Measurements from ENCODE around the gene SLC39A7.

SLC39A7 gene

DNA sequence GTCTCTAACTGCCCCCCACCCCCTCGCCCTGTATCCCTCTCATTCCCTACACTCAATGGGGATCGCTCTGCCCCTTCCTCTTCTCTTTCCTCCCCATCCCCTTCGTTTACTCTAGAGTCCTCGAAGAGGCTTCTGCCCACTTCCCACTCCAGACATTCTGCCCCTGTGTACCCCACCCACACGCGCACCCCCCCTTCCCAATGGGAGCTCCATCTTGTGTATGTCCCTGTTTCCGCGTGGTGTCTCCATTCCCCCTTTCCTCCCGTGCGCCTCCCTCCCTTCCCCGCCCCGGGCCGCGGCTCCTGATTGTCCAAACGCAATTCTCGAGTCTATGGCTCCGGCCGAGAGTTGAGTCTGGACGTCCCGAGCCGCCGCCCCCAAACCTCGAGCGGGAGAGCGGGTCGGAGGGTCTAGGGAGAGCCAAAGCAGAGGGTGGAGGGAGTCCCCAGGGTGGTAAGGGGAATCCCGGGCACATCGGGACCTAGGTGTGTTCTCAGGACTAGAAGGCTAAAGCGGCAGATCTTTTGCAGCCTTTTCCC lies 7.0 kb downstream of the SLC39A7 start:
- peak overlapping the region; percentile 89 for H3K4me3 ChIP-seq (ENCODE audit: low read depth, low read length)
- no peak for TF ChIP-seq MYC (IDR thresholded peaks at IDR 0.05; ENCODE audit: low read depth, low read length)
- TF ChIP-seq, protein P1, sequence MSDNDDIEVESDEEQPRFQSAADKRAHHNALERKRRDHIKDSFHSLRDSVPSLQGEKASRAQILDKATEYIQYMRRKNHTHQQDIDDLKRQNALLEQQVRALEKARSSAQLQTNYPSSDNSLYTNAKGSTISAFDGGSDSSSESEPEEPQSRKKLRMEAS (IDR thresholded peaks at IDR 0.05; ENCODE audit: low read depth, low read length): no peak
- TF ChIP-seq, protein P2, sequence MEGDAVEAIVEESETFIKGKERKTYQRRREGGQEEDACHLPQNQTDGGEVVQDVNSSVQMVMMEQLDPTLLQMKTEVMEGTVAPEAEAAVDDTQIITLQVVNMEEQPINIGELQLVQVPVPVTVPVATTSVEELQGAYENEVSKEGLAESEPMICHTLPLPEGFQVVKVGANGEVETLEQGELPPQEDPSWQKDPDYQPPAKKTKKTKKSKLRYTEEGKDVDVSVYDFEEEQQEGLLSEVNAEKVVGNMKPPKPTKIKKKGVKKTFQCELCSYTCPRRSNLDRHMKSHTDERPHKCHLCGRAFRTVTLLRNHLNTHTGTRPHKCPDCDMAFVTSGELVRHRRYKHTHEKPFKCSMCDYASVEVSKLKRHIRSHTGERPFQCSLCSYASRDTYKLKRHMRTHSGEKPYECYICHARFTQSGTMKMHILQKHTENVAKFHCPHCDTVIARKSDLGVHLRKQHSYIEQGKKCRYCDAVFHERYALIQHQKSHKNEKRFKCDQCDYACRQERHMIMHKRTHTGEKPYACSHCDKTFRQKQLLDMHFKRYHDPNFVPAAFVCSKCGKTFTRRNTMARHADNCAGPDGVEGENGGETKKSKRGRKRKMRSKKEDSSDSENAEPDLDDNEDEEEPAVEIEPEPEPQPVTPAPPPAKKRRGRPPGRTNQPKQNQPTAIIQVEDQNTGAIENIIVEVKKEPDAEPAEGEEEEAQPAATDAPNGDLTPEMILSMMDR (IDR thresholded peaks at IDR 0.05; ENCODE audit: low read depth, low read length): no peak
- peak; percentile 53 for DNase-seq (ENCODE audit: low read depth)

DNA sequence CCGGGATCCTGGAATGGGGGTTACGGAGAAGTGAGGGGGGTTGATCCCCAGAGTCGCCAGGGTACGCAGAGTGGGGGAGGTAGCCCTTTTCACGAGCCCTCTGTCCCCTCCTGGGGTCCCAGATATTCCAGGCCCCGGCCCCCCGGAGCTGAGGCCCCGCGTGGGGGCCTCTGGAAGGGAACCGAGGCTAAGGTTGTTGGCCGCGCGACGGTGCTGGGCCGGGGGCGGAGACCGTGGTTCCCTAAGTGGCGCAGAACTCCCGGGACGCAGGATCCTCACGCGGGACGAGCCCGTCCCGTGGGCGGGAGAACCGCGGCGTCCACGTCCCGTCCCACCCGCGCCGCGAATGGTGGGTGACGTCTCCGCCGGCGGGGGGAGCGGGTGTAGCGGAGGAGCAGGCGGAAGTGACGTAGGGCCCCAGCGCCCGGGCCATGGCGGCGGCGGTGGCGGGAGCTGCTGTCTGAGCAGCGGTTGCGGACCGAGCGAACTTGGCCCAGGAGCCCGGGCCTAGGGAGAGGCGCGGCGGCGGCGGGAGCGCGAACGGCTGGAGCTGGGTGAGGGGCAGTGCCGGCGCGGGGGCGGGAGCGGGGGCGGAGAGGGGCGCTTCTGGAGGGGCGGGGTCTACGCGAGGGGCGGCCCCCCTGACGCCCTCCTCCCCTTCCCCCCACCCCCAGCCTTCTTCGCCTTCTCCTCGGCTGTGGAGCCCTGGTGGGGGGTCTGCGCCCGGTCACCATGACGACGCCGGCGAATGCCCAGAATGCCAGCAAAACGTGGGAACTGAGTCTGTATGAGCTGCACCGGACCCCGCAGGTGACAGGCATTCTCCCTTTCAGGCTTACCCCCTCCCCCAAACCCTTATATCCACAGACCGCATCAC lies 7.7 kb downstream of the SLC39A7 start, which contains the start of gene RING1:
TSS of gene RING1 (plus strand) at position 410 of the 877 bp plus-strand sequence. CDS start at position 733, 323 bp downstream.
- H3K4me3 ChIP-seq (ENCODE audit: low read depth, low read length): peak within 1 kb of the TSS; percentile 89
- TF ChIP-seq, protein P1 (IDR thresholded peaks at IDR 0.05; ENCODE audit: low read depth, low read length): peak; percentile 6; the same call in 1 of the 2 replicates
- TF ChIP-seq POLR2A (IDR thresholded peaks at IDR 0.05; ENCODE audit: extremely low read depth, insufficient read length) (peak; percentile 83), MYC (IDR thresholded peaks at IDR 0.05; ENCODE audit: low read depth, low read length) (no peak)
- TF ChIP-seq, protein P2 (IDR thresholded peaks at IDR 0.05; ENCODE audit: low read depth, low read length): no peak
- DNase-seq (ENCODE audit: low read depth): peak; percentile 82

DNA sequence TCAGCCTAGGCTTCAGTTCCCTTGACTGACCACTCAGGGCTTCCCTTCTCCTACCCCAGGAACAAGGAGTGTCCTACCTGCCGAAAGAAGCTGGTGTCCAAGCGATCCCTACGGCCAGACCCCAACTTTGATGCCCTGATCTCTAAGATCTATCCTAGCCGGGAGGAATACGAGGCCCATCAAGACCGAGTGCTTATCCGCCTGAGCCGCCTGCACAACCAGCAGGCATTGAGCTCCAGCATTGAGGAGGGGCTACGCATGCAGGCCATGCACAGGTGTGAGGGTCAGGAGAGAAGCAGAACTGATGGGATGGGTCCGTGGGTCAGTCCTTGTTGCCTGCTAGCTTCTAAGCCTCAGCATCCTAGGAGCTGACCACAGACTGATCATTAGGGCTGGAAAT lies 9.2 kb downstream of the SLC39A7 start:
- H3K4me3 ChIP-seq (ENCODE audit: low read depth, low read length): no peak overlapping the region
- TF ChIP-seq MYC (IDR thresholded peaks at IDR 0.05; ENCODE audit: low read depth, low read length) (no peak), POLR2A (IDR thresholded peaks at IDR 0.05; ENCODE audit: extremely low read depth, insufficient read length) (no peak)
- TF ChIP-seq, protein P2 (IDR thresholded peaks at IDR 0.05; ENCODE audit: low read depth, low read length): no peak
- TF ChIP-seq, protein P1 (IDR thresholded peaks at IDR 0.05; ENCODE audit: low read depth, low read length): no peak
- no peak for DNase-seq (ENCODE audit: low read depth)

DNA sequence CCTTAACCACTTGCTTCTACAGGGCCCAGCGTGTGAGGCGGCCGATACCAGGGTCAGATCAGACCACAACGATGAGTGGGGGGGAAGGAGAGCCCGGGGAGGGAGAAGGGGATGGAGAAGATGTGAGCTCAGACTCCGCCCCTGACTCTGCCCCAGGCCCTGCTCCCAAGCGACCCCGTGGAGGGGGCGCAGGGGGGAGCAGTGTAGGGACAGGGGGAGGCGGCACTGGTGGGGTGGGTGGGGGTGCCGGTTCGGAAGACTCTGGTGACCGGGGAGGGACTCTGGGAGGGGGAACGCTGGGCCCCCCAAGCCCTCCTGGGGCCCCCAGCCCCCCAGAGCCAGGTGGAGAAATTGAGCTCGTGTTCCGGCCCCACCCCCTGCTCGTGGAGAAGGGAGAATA lies 10.5 kb downstream of the SLC39A7 start:
- DNase-seq (ENCODE audit: low read depth): no peak
- no peak overlapping the region for H3K4me3 ChIP-seq (ENCODE audit: low read depth, low read length)
- TF ChIP-seq MYC (IDR thresholded peaks at IDR 0.05; ENCODE audit: low read depth, low read length): no peak
- no peak for TF ChIP-seq POLR2A (IDR thresholded peaks at IDR 0.05; ENCODE audit: extremely low read depth, insufficient read length)
- TF ChIP-seq, protein P1 (IDR thresholded peaks at IDR 0.05; ENCODE audit: low read depth, low read length): no peak

DNA sequence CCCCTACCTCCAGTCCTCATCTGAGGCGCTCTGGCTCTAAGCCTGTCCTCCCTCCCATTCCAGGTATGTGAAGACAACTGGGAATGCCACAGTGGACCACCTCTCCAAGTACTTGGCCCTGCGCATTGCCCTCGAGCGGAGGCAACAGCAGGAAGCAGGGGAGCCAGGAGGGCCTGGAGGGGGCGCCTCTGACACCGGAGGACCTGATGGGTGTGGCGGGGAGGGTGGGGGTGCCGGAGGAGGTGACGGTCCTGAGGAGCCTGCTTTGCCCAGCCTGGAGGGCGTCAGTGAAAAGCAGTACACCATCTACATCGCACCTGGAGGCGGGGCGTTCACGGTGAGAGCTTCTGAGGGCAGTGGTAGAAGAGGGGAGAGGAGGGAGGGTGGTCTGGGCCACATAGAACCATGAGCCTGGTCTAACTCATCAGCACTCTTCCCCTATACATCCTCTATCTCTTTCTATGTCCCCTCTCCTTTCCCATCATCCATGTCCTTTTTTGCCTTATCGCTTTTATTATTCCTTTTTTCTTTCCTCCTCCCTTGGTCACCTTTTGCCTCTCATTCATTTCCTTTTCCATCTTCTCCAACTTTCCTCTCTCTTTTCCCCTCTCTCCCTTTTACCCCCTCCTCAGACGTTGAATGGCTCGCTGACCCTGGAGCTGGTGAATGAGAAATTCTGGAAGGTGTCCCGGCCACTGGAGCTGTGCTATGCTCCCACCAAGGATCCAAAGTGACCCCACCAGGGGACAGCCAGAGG lies 11.2 kb downstream of the SLC39A7 start:
- H3K4me3 ChIP-seq (ENCODE audit: low read depth, low read length): no peak overlapping the region
- DNase-seq (ENCODE audit: low read depth): peak; percentile 12
- TF ChIP-seq, protein P1 (IDR thresholded peaks at IDR 0.05; ENCODE audit: low read depth, low read length): no peak
- no peak for TF ChIP-seq POLR2A (IDR thresholded peaks at IDR 0.05; ENCODE audit: extremely low read depth, insufficient read length)
- TF ChIP-seq MYC (IDR thresholded peaks at IDR 0.05; ENCODE audit: low read depth, low read length): no peak
- TF ChIP-seq, protein P2 (IDR thresholded peaks at IDR 0.05; ENCODE audit: low read depth, low read length): no peak

Measured in NB4 (cell line).